ENCODE measurements around the gene ILDR1.
"Not testable (repeated sequence)": the region's sequence is repeated elsewhere in the genome, so short reads cannot be mapped to it uniquely, and the experiment has no call there.

- not testable (repeated sequence) for TF ChIP-seq CTCF, POLR2A (IDR thresholded peaks at IDR 0.05)
These were observed 83.7 kb downstream of the ILDR1 start for GRCh38 chr3:121938141-121938855.
